ENCODE results near the gene KLHL3.

KLHL3 gene

DNA sequence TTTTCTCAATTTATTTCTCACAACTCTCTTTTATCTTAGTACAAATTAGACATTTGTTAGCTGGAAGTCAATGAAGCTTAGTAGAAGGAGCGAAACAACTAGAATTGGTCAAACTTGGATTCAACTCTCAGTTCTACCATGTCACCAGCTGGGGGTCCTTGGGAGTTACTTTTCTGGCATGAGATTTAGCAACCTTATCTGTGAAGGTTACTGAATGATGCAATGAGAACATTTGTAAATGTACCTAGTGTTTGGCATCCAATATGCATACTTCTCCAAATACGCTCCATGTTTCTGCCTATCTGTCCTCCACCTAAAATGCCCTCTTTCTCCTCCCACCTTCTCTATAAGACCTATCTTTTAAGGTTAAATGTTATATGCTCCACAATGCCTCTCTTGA lies 12.0 kb upstream of the KLHL3 start:
- DNase-seq (ENCODE audit: low read depth in 2 of 2): no peak

DNA sequence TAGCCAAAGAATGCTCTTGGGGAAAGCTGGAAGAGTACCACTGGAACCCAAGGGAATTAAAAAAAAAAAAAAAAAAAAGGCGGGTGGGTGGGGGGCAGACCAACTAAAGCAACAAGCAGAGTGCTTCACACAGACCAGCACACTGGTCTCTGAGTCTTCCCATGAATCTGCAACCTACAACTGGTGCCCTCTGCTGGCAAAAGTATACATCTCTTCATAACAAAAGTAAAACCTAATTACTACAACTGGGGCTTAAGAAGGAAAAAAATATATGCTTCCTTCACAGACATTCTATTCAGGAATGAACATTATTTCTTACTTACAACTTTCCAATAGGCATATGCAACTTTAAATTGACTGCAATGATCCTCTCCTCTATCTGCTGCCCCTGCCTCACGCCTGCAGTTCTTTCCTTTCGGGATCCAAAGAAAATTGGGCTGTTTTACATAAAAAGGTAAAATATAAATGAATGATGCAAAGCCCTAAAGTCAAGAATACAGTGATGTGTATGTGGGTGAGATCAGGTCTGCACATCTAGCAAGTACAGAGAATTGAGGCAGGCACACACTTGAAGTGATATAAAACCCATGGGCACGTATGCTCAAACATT lies 7.2 kb upstream of the KLHL3 start:
- DNase-seq (ENCODE audit: low read depth in 2 of 2): no peak

DNA sequence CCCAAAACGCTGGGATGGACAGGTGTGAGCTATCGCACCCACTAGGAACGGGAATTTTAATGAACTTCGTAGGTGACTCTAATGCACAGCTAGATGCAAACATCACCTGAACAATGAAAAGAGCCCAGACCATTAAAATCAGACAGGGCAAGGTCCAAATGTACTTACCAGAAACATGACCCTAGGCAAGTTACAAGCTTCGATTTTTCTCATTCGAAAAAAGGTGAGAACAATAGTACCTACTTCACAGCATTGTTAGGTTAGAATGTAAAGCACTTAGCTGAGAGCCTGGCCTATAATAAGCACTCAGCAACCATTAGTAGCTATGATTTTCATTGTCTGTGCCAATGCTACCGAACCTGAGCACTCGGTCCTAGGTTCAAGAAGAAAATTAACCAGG lies 5.8 kb upstream of the KLHL3 start:
- no peak for DNase-seq (ENCODE audit: low read depth in 2 of 2)

DNA sequence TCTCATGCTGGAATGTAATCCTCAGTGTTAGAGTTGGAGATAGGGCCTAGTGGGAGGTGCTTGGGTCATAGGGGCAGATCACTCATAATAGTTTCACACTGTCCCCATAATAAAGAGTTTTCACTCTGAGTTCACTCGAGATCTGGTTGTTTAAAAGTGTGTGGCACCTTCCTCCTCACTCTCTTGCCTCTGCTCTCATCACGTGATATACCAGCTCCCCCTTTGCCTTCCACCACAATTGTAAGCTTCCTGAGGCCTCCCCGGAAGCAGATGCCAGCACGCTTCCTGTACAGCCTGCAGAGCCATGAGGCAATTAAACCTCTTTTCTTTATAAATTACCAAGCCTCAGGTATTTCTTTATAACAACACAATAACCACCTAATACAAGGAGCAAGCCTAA lies 3.8 kb upstream of the KLHL3 start:
- DNase-seq (ENCODE audit: low read depth in 2 of 2): no peak

DNA sequence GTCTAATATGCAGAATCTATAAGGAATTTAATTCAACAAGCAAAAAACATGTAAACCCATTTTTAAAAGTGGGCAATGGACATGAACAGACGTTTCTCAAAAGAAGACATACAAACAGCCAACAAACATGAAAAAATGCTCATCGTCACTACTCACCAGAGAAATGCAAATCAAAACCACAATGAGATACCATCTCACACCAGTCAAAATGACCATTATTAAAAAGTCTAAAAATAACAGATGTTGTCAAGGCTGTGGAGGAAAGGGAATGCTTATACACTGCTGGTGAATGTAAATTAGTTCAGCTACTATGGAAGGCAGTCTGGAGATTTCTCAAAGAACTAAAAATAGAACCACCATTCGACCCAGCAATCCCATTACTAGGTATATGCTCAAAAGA lies 3.1 kb upstream of the KLHL3 start:
- no peak for DNase-seq (ENCODE audit: low read depth in 2 of 2)

DNA sequence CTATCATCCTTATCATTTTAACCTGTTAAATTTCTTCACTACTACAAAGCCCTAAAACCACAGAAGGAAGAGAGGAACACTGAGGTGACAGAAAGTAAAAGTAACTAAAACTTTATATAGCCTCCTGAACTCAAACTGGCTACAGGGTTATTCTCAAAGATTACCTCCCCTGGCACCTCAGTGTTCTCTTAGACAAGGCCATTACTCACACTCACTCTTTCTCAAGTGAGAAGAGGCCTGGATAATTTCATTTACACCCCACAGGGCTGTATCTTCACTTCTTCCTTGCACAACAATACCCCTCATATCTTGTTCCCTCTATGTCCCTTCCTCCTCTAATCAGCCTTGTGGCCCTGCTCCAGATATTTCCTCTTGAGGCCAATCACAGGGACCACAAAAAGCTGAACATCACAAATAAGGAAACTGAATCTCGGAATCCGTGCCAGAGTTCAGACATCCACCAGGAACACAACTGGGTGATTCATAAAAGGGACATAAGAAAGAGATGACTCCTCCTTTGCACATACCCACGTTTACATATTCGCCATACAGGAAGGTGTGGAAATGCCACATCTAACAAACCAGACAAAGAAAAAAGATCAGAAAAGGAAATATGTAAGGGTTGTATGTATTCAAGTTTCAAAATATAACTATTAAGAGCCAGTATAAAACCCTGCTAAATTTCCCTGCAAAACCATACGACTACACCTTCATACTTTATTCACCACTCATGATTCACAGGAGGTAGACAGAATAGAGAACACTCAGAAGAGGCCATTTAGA lies 1.7 kb upstream of the KLHL3 start:
- no peak for DNase-seq (ENCODE audit: low read depth in 2 of 2)

DNA sequence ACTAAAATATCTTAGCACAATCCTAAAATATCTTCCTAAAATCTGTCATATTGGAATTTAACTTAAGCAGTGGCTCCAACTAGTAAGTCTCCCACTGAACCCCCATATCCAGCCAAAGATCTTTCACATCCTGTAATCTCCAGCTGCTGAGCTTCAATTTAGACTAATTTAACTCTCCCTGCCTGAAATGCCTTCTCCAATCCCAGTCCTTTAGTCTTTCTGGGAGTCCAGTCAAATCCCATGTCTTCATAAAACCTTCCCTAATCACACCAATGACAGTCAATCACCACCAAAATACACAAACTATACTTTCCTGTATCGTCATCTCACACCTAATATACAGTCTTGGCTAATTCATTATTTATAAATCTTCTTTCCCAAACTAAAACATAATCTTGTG lies 607 bp upstream of the KLHL3 start:
- no peak for DNase-seq (ENCODE audit: low read depth in 2 of 2)

DNA sequence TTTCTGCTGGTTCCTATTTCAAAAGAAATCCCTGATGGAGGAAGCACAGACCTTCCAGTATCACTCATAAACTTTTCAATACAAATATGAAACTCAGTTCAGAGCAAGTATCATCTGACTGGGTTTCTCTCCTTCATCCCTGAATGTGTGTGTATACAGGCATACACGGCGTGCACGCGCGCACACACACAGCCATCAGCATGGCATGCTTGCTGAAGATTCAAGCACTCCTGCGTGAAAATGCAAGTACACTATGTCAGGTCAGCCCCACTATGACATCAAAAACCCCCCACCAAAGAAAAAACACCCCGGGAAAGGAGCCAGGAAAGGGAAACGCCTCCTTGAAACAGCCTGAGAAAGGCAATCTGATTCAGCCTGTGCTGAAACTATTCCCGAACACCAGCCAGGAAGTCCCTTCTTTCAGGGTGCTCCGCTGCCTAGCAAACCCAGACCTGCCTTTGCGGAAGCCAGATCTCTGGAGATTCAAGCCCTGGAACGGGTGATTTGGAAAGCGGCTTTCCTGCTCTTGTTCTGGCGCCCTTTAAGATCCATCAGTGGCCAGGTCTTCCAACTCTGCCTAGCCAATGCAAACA lies 831 bp downstream of the KLHL3 start:
- DNase-seq (ENCODE audit: low read depth in 2 of 2): no peak

DNA sequence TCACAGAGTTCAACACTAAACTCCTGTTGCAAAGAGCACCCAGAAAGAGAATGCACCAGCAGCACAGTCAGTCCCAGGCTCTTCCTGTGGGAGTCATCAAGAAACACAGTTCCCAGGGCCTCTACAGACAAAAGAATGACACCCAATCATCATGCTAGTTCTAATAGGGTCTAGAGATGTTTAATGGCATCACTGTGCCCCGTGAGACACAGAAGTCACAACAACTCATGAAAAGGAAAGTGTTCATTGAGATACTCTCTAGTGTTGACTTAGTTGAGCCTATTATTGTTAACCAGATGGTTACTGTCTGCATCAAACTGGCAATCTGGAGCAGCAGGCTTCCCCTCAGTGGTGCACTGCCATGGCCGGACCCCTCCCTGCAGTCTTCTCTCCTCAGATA lies 1.6 kb downstream of the KLHL3 start:
- no peak for DNase-seq (ENCODE audit: low read depth in 2 of 2)

DNA sequence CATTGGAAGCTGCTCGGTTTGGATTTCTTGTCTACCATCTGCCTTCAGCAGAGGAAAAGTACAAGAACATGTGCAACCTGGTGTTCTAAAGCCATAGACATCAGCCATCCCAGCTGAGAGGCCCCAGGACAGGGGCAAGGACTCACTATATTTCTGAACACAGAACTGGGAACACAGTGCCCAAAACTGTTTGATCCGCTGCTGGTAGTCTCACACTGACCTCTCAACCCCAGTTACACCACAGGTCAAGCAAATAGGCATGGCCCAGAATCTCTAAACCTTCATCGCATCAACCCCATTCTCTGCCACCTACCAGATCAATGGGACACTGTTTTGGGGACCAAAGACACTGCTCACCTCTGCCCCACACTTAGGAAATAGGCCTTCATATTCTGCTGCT lies 2.0 kb downstream of the KLHL3 start:
- no peak for DNase-seq (ENCODE audit: low read depth in 2 of 2)

DNA sequence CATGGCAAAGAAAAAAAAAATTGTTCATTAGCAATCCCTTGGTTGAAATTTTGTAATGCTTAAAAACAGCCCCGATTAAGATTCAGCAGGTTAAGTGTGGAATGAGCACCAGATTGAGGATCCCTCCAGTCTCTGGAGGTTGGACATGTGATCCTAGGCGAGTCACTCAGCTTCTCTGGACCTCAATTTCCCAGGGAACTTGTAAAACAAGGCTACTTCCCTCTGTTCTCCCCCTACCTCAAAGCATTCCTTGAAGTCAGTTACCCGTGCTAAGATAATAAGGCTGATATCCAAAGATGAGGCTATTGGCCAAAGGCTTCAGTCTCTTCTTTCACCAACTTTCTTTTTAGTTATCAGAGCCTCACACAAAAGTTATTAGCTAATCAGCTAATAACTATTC lies 2.9 kb downstream of the KLHL3 start:
- DNase-seq (ENCODE audit: low read depth in 2 of 2): no peak

DNA sequence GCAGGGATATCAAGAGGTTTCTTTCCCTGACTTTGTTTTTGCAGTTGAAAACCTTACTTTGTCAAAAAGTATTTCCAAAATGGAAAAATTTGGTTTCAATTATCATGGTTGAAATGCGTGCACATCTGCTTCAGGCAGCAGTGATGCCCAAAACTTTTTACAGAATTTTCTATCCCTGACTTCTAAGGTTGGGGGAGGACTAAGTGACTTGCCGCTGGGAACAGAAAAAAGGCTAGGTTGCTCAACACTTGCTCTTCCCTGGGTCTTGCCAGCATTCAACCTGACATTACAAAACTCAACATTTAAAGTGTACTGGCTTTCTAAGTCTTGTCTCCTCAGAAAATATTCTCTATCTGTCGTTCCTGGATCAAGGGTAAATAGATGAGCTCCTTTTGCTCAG lies 4.7 kb downstream of the KLHL3 start:
- no peak for DNase-seq (ENCODE audit: low read depth in 2 of 2)

DNA sequence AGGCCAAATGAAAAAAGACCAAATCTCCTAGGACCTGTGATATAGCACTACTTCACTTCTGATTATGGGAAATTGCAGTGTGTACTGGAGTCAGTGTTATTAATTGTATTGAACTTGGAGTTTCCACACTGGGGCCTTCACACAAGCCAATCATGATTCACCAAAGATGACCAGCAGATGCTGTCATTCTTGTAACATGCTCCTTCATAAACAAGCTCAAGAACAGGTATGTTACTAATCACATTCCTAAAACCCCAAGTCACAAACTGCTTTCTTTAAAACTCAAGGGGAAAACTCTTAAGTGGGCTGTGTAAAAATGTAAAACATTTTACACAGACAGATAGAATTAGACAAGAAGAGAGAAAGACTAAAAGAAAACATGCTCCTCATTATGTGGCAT lies 5.6 kb downstream of the KLHL3 start:
- no peak for DNase-seq (ENCODE audit: low read depth in 2 of 2)

DNA sequence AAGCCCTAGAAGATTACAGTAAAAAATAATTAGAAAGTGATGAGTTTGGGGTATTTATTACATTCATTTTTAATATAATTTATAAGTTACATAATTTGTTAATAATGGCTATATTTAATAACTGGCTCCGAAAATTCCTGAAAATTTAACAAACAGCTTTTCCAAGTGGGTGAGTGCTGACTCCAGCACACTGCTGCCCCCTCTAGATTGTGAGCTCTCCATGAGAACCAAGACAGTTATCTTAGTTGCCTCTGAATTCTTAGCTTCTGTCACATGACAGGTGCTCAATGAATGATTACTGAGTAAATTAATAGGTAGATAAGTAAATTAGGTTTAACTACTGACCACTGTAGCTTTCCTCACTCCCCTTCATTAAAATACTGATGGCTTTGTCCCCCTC lies 7.8 kb downstream of the KLHL3 start:
- DNase-seq (ENCODE audit: low read depth in 2 of 2): no peak

DNA sequence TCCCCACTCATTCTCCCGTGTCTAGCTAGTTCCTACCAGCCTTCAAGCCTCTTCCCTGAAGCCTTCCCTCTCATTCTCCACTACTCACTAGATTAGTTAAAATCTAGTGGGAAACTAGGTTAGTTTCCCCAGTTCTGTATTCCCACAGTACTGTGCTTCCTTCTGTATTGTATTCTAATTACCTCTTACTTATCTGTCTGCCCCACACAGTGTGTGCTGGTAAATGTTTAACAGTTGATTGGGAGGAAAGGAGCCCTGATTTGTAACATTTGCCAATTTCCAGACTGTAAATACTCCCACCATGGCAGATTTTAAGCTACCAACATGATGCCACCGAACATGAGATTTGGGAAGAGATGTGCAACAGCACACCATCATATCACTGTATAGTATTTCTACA lies 8.3 kb downstream of the KLHL3 start:
- DNase-seq (ENCODE audit: low read depth in 2 of 2): no peak

DNA sequence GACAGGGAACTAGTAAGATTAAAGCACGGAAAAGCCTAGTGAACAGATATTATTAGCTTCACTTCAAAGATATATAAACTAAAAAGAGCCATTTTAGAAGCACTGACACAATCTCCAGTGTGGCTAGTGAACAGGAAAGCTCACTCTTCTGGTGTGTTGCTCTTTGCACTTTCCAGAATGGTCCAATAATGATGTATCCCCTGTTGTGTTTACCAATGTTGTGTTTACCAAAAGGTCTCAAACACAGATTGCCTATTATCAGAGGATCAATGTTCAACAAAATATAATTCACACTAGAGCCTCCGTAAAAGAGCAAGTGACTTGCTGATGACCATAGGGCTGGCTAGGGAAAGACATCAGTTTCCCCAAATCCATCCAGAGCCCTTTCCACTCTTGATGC lies 11.6 kb downstream of the KLHL3 start:
- DNase-seq (ENCODE audit: low read depth in 2 of 2): no peak

DNA sequence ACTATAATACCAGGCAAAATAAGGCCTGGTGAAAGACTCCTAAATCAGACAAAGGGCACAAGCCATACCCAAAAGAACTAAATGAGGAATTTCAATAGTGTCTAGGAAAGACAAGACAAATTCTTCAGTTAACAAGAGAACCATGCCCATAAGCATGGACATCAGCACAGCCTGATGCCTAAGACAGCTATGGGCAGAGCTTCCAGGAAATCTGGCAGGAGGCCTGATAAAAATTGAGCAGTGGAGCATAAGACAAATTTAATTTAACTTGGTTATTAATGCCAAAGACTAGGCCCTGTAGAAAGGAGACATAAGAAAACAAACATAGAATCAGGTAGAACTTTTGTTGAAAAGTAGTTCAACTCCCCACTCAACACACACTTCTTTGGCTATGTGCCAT lies 17.3 kb downstream of the KLHL3 start:
- no peak for DNase-seq (ENCODE audit: low read depth in 2 of 2)

DNA sequence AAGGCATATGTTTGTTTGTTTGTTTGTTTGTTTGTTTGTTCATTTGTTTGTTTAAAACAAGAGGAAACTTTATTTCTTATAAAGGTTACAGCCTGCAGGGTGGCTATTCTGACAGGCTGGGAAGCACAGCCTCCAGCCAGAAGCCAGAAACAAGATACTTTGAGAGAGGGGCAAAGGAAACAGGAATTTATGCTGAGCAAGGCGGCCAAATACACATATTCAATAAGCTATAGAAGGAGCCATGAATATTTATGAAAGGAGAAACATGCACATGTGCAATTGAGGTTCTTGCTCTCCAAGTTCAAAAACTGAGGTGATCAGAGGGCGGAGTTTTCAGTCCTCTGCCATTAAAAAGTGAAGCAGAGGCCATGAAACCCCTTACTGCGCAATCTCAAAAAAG lies 19.6 kb downstream of the KLHL3 start:
- DNase-seq (ENCODE audit: low read depth in 2 of 2): no peak

DNA sequence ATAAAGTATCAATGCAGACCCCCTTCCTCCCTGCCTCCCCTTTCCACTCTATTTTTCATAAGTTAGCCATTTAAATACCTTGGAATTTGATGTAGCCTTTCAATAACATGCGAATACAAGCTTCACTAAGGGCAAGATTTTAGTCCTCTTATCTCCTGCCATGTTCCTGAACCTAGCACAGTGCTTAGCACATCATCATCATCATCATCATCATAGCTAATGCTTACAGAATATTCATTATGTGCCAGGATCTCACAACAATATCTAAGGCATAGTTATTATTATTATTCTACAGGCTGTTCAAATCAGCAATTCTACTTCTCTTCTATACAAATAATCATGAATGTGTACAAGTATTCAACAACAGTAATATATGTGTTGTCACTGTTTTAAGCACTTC lies 20.4 kb downstream of the KLHL3 start:
- no peak for DNase-seq (ENCODE audit: low read depth in 2 of 2)

DNA sequence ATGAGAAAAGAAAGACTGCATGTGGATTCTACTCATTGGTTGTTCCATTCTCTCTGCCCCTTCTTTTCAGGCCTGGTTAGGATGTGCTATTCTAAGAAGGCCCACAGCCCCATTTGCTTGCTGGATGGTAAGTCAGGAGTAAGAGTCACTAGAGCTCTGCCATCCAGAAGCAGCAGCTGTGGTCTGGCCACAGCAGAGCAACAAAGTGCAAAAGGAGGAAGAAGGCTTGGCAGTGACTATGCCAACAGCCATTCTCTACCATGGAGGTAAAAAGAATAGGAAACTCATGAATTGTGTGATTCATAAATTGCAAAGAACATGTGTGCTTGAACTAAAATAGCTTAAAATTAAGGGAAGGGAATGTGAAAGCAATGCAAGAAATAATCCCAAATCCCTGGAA lies 20.9 kb downstream of the KLHL3 start:
- DNase-seq (ENCODE audit: low read depth in 2 of 2): no peak

DNA sequence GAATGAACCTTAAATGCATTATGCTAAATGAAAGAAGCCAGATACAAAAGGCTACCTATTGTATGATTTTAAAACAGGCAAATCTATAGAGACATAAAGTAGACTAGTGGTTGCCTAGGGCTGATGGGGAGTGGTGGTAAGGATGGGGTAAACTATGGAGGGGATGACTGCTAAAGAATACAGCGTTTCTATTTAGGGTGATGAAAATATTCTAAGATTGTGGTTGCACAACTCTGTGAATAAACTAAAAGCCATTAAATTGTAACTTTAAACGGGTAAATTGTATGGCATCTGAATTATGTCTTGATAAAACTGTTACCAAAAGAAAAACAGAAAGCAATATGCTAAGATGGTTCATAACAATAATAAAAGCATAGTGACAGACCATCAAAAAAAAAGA lies 21.4 kb downstream of the KLHL3 start:
- DNase-seq (ENCODE audit: low read depth in 2 of 2): no peak

DNA sequence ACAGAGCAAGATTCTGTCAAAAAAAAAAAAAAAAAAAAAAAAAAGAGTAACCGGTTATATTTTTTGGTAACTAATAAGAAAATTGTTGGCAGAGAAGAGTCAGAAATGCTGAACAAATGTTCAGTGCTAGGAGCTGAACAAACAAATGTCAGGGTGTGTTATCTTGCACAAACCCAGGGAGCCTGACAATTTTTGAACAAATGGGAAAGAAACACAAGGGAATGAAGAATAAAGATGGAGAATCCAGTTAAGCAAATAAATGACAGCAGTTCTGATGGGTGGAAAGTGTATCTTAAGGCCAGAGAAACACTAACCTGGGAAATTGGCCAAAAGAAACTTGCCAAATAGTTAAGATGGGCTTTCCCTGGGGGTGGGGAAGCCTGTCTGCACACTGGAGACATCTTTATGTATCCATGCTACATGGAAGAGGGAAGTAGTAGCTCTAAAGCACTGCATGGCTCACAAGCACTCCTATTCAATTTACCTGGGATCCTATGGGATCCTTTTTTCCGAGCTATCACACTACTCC lies 23.7 kb downstream of the KLHL3 start:
- no peak for DNase-seq (ENCODE audit: low read depth in 2 of 2)

DNA sequence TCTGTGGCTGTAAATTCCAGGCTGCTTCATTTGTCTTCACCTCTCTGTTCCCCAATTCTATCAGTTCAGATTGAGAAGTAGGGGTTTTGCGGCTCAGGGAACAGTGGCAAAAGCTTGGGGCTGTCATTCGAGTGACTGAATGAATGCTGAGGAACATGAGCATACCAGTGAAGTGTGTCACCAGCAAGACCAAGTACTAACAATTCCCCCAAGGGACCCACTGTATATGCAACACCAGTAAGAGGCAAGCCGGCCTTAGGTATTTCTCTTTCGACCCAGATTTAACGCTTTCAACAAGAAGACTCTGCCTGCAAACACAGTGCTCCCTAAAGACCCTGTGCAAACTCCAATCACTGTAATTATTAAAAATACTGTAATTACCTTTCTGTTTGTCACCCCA lies 25.8 kb downstream of the KLHL3 start:
- DNase-seq (ENCODE audit: low read depth in 2 of 2): no peak

All from fibroblast of skin of left quadriceps (primary cell).